B cell (primary cell): ENCODE results near the gene CCBE1. TPM values are rescaled to one million over a fixed set of nuclear protein-coding genes. Genes with fewer than 3 reads are reported as not detected.

Source experiments
- ATAC-seq: fragments of 200-7000 bp; cut with Tn5 transposase; one replicate; pipeline ENCODE4 v1.10.0; 2021; ENCODE audit warnings: low read depth, mild to moderate bottlenecking, moderate number of reproducible peaks, moderate library complexity
- CTCF ChIA-PET: fragments of 350-600 bp; sonication (Branson Sonifier 250); formaldehyde crosslinking; loops from one replicate; lab custom pipeline; 2021; ENCODE audit warnings: antibody characterized with exemption, inconsistent platforms; lab: Charles Lee
- POLR2A ChIA-PET: fragments of 350-600 bp; sonication (Branson Sonifier 250); formaldehyde crosslinking; loops from one replicate; lab custom pipeline; 2021; ENCODE audit warnings: antibody characterized with exemption; lab: Charles Lee
- DNase-seq: peaks from one replicate; pipeline ENCODE4 v3.0.0; 2013
- H2AFZ ChIP-seq: 2 replicates; pipeline ENCODE4 v1.6.1; 2012; ENCODE audit warnings: mild to moderate bottlenecking, low read depth, low read length; ENCODE audit not compliant: insufficient read depth, poor library complexity, severe bottlenecking
- H3K27ac ChIP-seq, 2 donors: 1 replicate in 1 of 2; 2 replicates in 1 of 2; pipeline ENCODE4 v1.5.1; 2012 to 2013; ENCODE audit warnings: low read length in 2 of 2, mild to moderate bottlenecking in 2 of 2, moderate library complexity in 1 of 2
- H3K27me3 ChIP-seq, 4 experiments: fragments of 200-600 bp in 1 of 4; sonication (generic) in 1 of 4; replicated peaks in 1 of 4; 1 replicate in 2 of 4; 2 replicates in 2 of 4; pipeline versions ENCODE4 v1.6.1 to v1.7.0; 2013 to 2016; ENCODE audit warnings: low read length in 3 of 4, mild to moderate bottlenecking in 2 of 4, mixed read lengths in 1 of 4, moderate library complexity in 1 of 4; ENCODE audit not compliant: insufficient read depth in 4 of 4, control insufficient read depth in 3 of 4; ENCODE audit errors: control extremely low read depth in 1 of 4
- H3K36me3 ChIP-seq, 2 experiments: replicated peaks in 1 of 2; 1 replicate in 1 of 2; 2 replicates in 1 of 2; pipeline versions ENCODE4 v1.6.1 to v1.7.1; 2013; ENCODE audit warnings: low read length in 1 of 2; ENCODE audit not compliant: insufficient read depth in 2 of 2, control insufficient read depth in 1 of 2; ENCODE audit errors: control extremely low read depth in 1 of 2, extremely low read depth in 1 of 2
- H3K4me1 ChIP-seq, 2 donors: fragments of 200-600 bp in 1 of 2; sonication (generic) in 1 of 2; 1 replicate in 1 of 2; 2 replicates in 1 of 2; pipeline versions ENCODE4 v1.5.1 to v1.6.1; 2013 to 2017; ENCODE audit warnings: low read length in 2 of 2; ENCODE audit not compliant: control insufficient read depth in 2 of 2, insufficient read depth in 2 of 2
- H3K4me2 ChIP-seq: replicated peaks from 2 replicates; pipeline ENCODE3; 2012; ENCODE audit warnings: mild to moderate bottlenecking, low read depth, low read length; ENCODE audit not compliant: poor library complexity, severe bottlenecking
- H3K4me3 ChIP-seq, 5 experiments: fragments of 200-600 bp in 1 of 5; sonication (generic) in 1 of 5; 1 replicate in 3 of 5; 2 replicates in 2 of 5; pipeline versions ENCODE4 v1.5.1 to v1.7.0; 2011 to 2016; ENCODE audit warnings: low read length in 4 of 5, mild to moderate bottlenecking in 4 of 5, low read depth in 2 of 5, control low read depth in 1 of 5, moderate library complexity in 1 of 5; ENCODE audit not compliant: insufficient read depth in 1 of 5; ENCODE audit errors: control extremely low read depth in 1 of 5, extremely low read depth in 1 of 5
- H3K79me2 ChIP-seq: fragments of 200-600 bp; sonication (generic); one replicate; pipeline ENCODE4 v1.6.0; 2016; ENCODE audit warnings: low read length; ENCODE audit not compliant: control insufficient read depth, insufficient read depth
- H3K9ac ChIP-seq: fragments of 200-600 bp; sonication (generic); 2 replicates; pipeline ENCODE4 v1.6.1; 2017; ENCODE audit warnings: mild to moderate bottlenecking, low read length, moderate library complexity
- H3K9me3 ChIP-seq, 3 donors: one replicate each; pipeline versions ENCODE4 v1.6.1 to v1.7.1; 2013; ENCODE audit warnings: low read length in 2 of 3; ENCODE audit not compliant: control insufficient read depth in 2 of 3, insufficient read depth in 1 of 3; ENCODE audit errors: control extremely low read depth in 1 of 3
- H4K20me1 ChIP-seq: 2 replicates; pipeline ENCODE4 v1.6.0; 2012; ENCODE audit warnings: mild to moderate bottlenecking, low read length; ENCODE audit not compliant: insufficient read depth, control insufficient read depth, poor library complexity, severe bottlenecking
- H3K27ac Mint-ChIP-seq: one replicate; pipeline ENCODE4 v1.8.0; 2021; ENCODE audit warnings: mixed read lengths
- H3K27me3 Mint-ChIP-seq: one replicate; pipeline ENCODE4 v1.8.0; 2021; ENCODE audit warnings: mixed read lengths
- H3K4me1 Mint-ChIP-seq: one replicate; pipeline ENCODE4 v1.8.0; 2021; ENCODE audit warnings: mixed read lengths
- H3K4me3 Mint-ChIP-seq: one replicate; pipeline ENCODE4 v1.8.0; 2021; ENCODE audit warnings: mixed read lengths
- H3K9me3 Mint-ChIP-seq: one replicate; pipeline ENCODE4 v1.8.0; 2022; ENCODE audit warnings: mixed read lengths; ENCODE audit not compliant: insufficient read depth
- EZH2 ChIP-seq: IDR thresholded peaks from 2 replicates; pipeline ENCODE4 v1.6.1; 2012; ENCODE audit warnings: borderline replicate concordance, low read depth, mild to moderate bottlenecking, moderate library complexity, low read length; ENCODE audit not compliant: insufficient read depth, poor library complexity, severe bottlenecking
- WGBS: methylation state at CpG from one replicate; pipeline ENCODE4 v1.1.5; 2013; ENCODE audit warnings: missing lambda C conversion rate; ENCODE audit not compliant: insufficient coverage; 5-methylcytosine and 5-hydroxymethylcytosine counted together
- intact Hi-C: fragments of 100-400 bp; cut with micrococcal nuclease; formaldehyde crosslinking; loops from one replicate; pipeline ENCODE4 v1.10.0; 2022
- polyA plus RNA-seq: library from polyadenylated mRNA; depleted of rRNA; stranded (reverse); fragments of >200 nt; gene quantifications from 2 replicates; pipeline ENCODE4 v1.2.3, GENCODE V29; 2012
- total RNA-seq, 2 donors: library from RNA; stranded (reverse); fragments of 120-200 nt in 1 of 2; gene quantifications; 1 replicate in 1 of 2; 2 replicates in 1 of 2; pipeline versions ENCODE4 v1.2.3 to v1.2.4, GENCODE V29; 2013 to 2022
- TF ChIP-seq, protein P1 (sequence below): fragments of 200-600 bp; IDR thresholded peaks from one replicate; pipeline ENCODE4 v1.8.0; 2022; ENCODE audit warnings: antibody characterized with exemption, mild to moderate bottlenecking

CCBE1 gene
- total and polyA plus RNA-seq, 2 donors (not counting 1 experiment from before 2014, with no cell fraction given): not detected

DNA sequence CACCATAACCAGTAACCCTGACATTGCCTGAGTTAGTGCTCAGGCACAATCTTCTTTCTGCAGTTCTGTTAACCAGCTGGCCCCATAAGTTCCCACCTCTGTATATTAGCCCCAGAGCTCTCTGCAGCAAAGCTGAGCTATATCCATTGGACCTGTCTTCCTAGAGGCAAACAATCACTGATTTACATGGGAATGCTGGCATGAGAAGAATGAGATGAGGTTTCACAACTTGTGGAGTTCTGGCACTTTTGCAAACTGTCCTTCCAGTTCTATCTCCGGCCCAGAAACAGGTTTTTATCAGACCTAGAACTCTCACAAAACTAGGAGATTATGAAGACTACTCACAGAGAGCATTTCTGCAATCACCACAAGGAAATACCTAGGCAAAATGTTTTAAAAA lies 7.9 kb upstream of the CCBE1 start:
- Histone ChIP-seq H3K4me3 (no peak overlapping the region), H3K27ac (no peak overlapping the region), H4K20me1 (no peaks in the 10 kb centered on the region), H3K9me3 (no peaks in the 10 kb centered on the region), H3K36me3 (no peaks in the 10 kb centered on the region), H3K27me3 (no peaks in the 10 kb centered on the region), H3K4me2 (no peak overlapping the region), H2AFZ (no peak overlapping the region), H3K79me2 (no peaks in the 10 kb centered on the region), H3K9ac (no peak overlapping the region), H3K4me1 (no peaks in the 10 kb centered on the region)
- TF ChIP-seq, protein P1, sequence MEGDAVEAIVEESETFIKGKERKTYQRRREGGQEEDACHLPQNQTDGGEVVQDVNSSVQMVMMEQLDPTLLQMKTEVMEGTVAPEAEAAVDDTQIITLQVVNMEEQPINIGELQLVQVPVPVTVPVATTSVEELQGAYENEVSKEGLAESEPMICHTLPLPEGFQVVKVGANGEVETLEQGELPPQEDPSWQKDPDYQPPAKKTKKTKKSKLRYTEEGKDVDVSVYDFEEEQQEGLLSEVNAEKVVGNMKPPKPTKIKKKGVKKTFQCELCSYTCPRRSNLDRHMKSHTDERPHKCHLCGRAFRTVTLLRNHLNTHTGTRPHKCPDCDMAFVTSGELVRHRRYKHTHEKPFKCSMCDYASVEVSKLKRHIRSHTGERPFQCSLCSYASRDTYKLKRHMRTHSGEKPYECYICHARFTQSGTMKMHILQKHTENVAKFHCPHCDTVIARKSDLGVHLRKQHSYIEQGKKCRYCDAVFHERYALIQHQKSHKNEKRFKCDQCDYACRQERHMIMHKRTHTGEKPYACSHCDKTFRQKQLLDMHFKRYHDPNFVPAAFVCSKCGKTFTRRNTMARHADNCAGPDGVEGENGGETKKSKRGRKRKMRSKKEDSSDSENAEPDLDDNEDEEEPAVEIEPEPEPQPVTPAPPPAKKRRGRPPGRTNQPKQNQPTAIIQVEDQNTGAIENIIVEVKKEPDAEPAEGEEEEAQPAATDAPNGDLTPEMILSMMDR: no peak
- no peak for TF ChIP-seq EZH2
- Mint-ChIP-seq H3K4me1 (no peaks in the 10 kb centered on the region), H3K9me3 (no peaks in the 10 kb centered on the region), H3K4me3 (no peak overlapping the region), H3K27ac (no peak overlapping the region), H3K27me3 (peaks cover 27% of the 10 kb centered on the region)
- DNase-seq (no peak), ATAC-seq (no peak)
- POLR2A ChIA-PET: no interaction called here
- intact Hi-C loops: no loop called here
- no CpG with 5 or more reads among the region's 1 CpG for WGBS
- CTCF ChIA-PET: no interaction called here

DNA sequence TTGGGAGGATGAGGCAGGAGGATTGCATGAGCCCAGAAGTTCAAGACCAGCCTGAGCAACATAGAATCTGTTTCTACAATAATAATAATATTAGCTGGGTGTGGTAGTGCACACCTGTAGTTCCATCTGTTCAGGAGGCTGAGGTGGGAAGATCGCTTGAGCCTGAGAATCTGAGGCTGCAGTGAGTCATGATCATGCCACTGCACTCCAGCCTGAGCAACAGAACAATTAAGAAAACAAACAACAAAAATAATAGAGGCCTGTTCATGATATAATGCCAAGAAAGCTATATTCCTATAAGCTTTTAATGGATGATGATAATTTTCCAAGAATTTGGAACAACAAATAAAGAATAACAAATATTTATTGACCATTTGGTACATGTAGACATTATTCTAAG lies 6.9 kb upstream of the CCBE1 start:
- POLR2A ChIA-PET: no interaction called here
- ATAC-seq (no peak), DNase-seq (no peak)
- no CpG with 5 or more reads among the region's 1 CpG for WGBS
- no peaks in the 10 kb centered on the region for H3K9me3 ChIP-seq
- peaks cover 0 to 3% (median 0%) of the 10 kb centered on the region in 4 experiments for H3K27me3 ChIP-seq
- H2AFZ ChIP-seq: no peak overlapping the region
- intact Hi-C loops: no loop called here
- no peaks in the 10 kb centered on the region for H4K20me1 ChIP-seq
- TF ChIP-seq EZH2: no peak
- TF ChIP-seq, protein P1: no peak
- no peak overlapping the region for H3K4me2 ChIP-seq
- peaks cover 28% of the 10 kb centered on the region for H3K27me3 Mint-ChIP-seq
- no peaks in the 10 kb centered on the region for H3K36me3 ChIP-seq
- no peaks in the 10 kb centered on the region for H3K9me3 Mint-ChIP-seq
- no peaks in the 10 kb centered on the region for H3K4me1 Mint-ChIP-seq
- no peak overlapping the region for H3K4me3 ChIP-seq
- no peak overlapping the region for H3K27ac Mint-ChIP-seq
- H3K4me3 Mint-ChIP-seq: no peak overlapping the region
- CTCF ChIA-PET: no interaction called here
- H3K27ac ChIP-seq: no peak overlapping the region
- no peaks in the 10 kb centered on the region for H3K4me1 ChIP-seq
- H3K9ac ChIP-seq: no peak overlapping the region
- H3K79me2 ChIP-seq: no peaks in the 10 kb centered on the region
